HepG2 (cell line): ENCODE data around the gene SLC7A6OS. TPM values are rescaled to one million over a fixed set of nuclear protein-coding genes. Genes with fewer than 3 reads are reported as not detected.

Experiments used
- ARID2 ChIP-seq: sonication (generic); formaldehyde crosslinking; IDR thresholded peaks from 2 replicates; pipeline ENCODE4 v1.8.1; 2022; ENCODE audit warnings: mild to moderate bottlenecking, missing genetic modification reagents, borderline replicate concordance
- ATF7-NPFF ChIP-seq: sonication (generic); formaldehyde crosslinking; IDR thresholded peaks from 2 replicates; pipeline ENCODE4 v1.8.1; 2023; ENCODE audit warnings: mild to moderate bottlenecking, low read depth, missing genetic modification reagents, moderate library complexity
- GABPB1 ChIP-seq: IDR thresholded peaks from 2 replicates; pipeline ENCODE4 v1.6.1; 2016; ENCODE audit warnings: mild to moderate bottlenecking, missing genetic modification reagents, moderate library complexity, missing compliant biosample characterization
- HDAC6 ChIP-seq: fragments of 200-600 bp; sonication (generic); IDR thresholded peaks from 2 replicates; pipeline ENCODE4 v1.7.0; 2017; ENCODE audit warnings: mild to moderate bottlenecking, antibody characterized with exemption, low read length, low read depth
- IKZF5 ChIP-seq: IDR thresholded peaks from 2 replicates; pipeline ENCODE4 v1.6.1; 2018; ENCODE audit warnings: missing genetic modification reagents, mild to moderate bottlenecking, missing compliant biosample characterization
- KAT7 ChIP-seq: IDR thresholded peaks from 2 replicates; pipeline ENCODE4 v1.6.1; 2018; ENCODE audit warnings: borderline replicate concordance, missing compliant biosample characterization
- SIX1 ChIP-seq: sonication (generic); formaldehyde crosslinking; IDR thresholded peaks from 2 replicates; pipeline ENCODE4 v1.4.0; 2020; ENCODE audit warnings: missing genetic modification reagents, borderline replicate concordance
- SP1 ChIP-seq, 2 experiments: fragments of 450-650 bp in 1 of 2; sonication (generic) in 1 of 2; formaldehyde crosslinking in 1 of 2; IDR thresholded peaks; 2 replicates each; pipeline versions ENCODE4 v1.4.0 to v1.6.1; 2016 to 2020; ENCODE audit warnings: missing genetic modification reagents in 1 of 2
- ZFP82 ChIP-seq: sonication (generic); formaldehyde crosslinking; IDR thresholded peaks from 2 replicates; pipeline ENCODE4 v1.5.1; 2020; ENCODE audit warnings: mild to moderate bottlenecking, missing genetic modification reagents, borderline replicate concordance
- ZGPAT ChIP-seq: IDR thresholded peaks from 2 replicates; pipeline ENCODE4 v1.6.1; 2016; ENCODE audit warnings: mild to moderate bottlenecking
- ZMAT3 ChIP-seq: sonication (generic); formaldehyde crosslinking; conservative IDR thresholded peaks from 2 replicates; pipeline ENCODE4 v1.7.0; 2021; ENCODE audit warnings: missing genetic modification reagents
- ZNF264 ChIP-seq: sonication (generic); formaldehyde crosslinking; IDR thresholded peaks from 2 replicates; pipeline ENCODE4 v1.4.0; 2020; ENCODE audit warnings: missing genetic modification reagents
- ZNF580 ChIP-seq: IDR thresholded peaks from 2 replicates; pipeline ENCODE4 v1.6.1; 2016; ENCODE audit warnings: low read depth, borderline replicate concordance
- ZNF619 ChIP-seq: sonication (generic); formaldehyde crosslinking; IDR thresholded peaks from 2 replicates; pipeline ENCODE4 v1.4.0; 2020; ENCODE audit warnings: mild to moderate bottlenecking, missing genetic modification reagents
- ZNF841 ChIP-seq: sonication (generic); formaldehyde crosslinking; IDR thresholded peaks from 2 replicates; pipeline ENCODE4 v1.8.1; 2023; ENCODE audit warnings: missing genetic modification reagents, borderline replicate concordance
- polyA plus RNA-seq, 8 experiments: library from polyadenylated mRNA; depleted of rRNA in 3 of 8; stranded (reverse) in 7 of 8; unstranded in 1 of 8; fragments of >200 nt; fragmentation: Illumina TruSeq in 4 of 8; extraction: Trizol in 4 of 8; gene quantifications; 2 replicates each; pipeline versions ENCODE4 v1.2.1 to v1.2.3, GENCODE V29; 2011 to 2016; ENCODE audit warnings: low read depth in 4 of 8, missing spikeins in 1 of 8, mixed read lengths in 1 of 8; ENCODE audit not compliant: insufficient read depth in 1 of 8
- total RNA-seq, 5 experiments: library from RNA; depleted of rRNA; stranded (reverse); fragments of >200 nt; fragmentation: Illumina TruSeq; extraction: Trizol; gene quantifications; 2 replicates each; pipeline ENCODE4 v1.2.3, GENCODE V29; 2016; ENCODE audit warnings: low read depth in 1 of 5
- TF ChIP-seq, protein P1 (sequence below): sonication (generic); formaldehyde crosslinking; IDR thresholded peaks from 2 replicates; pipeline ENCODE4 v1.4.0; 2020; ENCODE audit warnings: missing genetic modification reagents, mild to moderate bottlenecking, borderline replicate concordance
- TF ChIP-seq, protein P2 (sequence below): sonication (generic); formaldehyde crosslinking; conservative IDR thresholded peaks from 2 replicates; pipeline ENCODE4 v1.8.1; 2023; ENCODE audit warnings: missing genetic modification reagents

Gene SLC7A6OS
- total and polyA plus RNA-seq, 2 of the 13 experiments (the other 11 are each of a cell fraction or from before 2014, with no cell fraction given), result 11.2 to 21.5 TPM

DNA sequence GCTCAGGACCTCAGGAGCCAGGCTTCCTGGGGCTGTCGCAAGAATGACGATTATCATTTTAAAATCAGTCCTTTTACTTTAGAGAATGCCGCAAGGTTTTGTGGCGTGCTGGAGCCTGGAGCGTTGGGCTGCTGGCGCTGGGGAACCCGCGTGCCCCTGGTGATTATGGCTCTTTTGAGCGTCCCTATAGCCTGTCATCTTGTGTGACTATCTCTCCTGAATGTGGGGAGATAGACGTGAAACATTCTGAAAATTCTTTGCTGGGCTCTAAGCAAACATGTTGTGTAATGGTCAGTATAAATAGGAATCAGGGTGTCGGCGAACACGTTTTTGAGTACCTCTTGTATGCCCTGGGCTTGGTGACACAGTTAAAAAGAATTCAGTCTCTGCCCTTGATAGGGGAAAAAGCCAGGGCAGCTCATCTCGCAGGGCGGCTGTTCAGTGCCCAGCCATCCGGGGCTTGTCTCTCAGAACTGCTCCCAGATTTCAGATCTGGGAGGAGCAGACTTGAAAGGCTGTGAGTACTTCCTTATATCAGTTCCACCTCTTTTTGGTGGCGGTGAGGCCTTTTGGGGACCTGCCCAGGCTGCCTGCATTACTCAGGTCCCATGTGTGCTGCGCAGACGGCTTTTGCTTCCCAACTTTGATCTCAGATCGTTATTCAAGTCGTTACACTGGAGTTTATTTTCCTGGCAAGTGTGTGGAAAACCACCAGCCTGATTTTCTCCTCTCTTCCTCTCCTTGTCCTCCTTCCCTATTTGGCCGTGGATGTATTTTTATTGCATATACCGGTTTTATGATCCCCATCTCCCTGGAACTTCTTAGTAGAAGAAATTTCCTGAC, 45.4 kb downstream of the SLC7A6OS start (continued):
- peak; percentile 84; the same call in 1 of the 2 replicates for TF ChIP-seq SIX1 (CRISPR knock-in tag)
- TF ChIP-seq, protein P1, sequence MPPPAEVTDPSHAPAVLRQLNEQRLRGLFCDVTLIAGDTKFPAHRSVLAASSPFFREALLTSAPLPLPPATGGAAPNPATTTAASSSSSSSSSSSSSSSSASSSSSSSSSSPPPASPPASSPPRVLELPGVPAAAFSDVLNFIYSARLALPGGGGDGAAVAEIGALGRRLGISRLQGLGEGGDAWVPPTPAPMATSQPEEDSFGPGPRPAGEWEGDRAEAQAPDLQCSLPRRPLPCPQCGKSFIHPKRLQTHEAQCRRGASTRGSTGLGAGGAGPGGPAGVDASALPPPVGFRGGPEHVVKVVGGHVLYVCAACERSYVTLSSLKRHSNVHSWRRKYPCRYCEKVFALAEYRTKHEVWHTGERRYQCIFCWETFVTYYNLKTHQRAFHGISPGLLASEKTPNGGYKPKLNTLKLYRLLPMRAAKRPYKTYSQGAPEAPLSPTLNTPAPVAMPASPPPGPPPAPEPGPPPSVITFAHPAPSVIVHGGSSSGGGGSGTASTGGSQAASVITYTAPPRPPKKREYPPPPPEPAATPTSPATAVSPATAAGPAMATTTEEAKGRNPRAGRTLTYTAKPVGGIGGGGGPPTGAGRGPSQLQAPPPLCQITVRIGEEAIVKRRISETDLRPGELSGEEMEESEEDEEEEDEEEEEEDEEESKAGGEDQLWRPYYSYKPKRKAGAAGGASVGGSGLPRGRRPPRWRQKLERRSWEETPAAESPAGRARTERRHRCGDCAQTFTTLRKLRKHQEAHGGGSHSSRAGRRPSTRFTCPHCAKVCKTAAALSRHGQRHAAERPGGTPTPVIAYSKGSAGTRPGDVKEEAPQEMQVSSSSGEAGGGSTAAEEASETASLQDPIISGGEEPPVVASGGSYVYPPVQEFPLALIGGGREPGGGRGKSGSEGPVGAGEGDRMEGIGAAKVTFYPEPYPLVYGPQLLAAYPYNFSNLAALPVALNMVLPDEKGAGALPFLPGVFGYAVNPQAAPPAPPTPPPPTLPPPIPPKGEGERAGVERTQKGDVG (CRISPR knock-in tag), result peak; percentile 78; the same call in 1 of the 2 replicates
- TF ChIP-seq ZMAT3 (CRISPR knock-in tag), result peak; percentile 28; the same call in 1 of the 2 replicates
- peak; percentile 56; the same call in 1 of the 2 replicates for TF ChIP-seq KAT7
- peak; percentile 87; the same call in 1 of the 2 replicates for TF ChIP-seq ZNF580 (CRISPR knock-in tag)
- no peak for TF ChIP-seq ARID2 (CRISPR knock-in tag)
- TF ChIP-seq SP1 (IDR thresholded peaks at IDR 0.05), result no peak
- TF ChIP-seq SP1 (CRISPR knock-in tag; IDR thresholded peaks at IDR 0.05), result 0 out of 2 replicates have a peak, but pooled peaks have one; percentile 23
- 0 out of 2 replicates have a peak, but pooled peaks have one; percentile 44 for TF ChIP-seq ATF7-NPFF
- TF ChIP-seq ZFP82 (CRISPR knock-in tag), result 0 out of 2 replicates have a peak, but pooled peaks have one; percentile 28
- TF ChIP-seq, protein P2, sequence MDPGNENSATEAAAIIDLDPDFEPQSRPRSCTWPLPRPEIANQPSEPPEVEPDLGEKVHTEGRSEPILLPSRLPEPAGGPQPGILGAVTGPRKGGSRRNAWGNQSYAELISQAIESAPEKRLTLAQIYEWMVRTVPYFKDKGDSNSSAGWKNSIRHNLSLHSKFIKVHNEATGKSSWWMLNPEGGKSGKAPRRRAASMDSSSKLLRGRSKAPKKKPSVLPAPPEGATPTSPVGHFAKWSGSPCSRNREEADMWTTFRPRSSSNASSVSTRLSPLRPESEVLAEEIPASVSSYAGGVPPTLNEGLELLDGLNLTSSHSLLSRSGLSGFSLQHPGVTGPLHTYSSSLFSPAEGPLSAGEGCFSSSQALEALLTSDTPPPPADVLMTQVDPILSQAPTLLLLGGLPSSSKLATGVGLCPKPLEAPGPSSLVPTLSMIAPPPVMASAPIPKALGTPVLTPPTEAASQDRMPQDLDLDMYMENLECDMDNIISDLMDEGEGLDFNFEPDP (CRISPR knock-in tag), result 0 out of 2 replicates have a peak, but pooled peaks have one; percentile 67
- no peak; the same call in 1 of the 2 replicates for TF ChIP-seq GABPB1
- TF ChIP-seq ZNF619 (CRISPR knock-in tag), result 0 out of 2 replicates have a peak, but pooled peaks have one; percentile 34
- peak; percentile 98 for TF ChIP-seq ZGPAT (CRISPR knock-in tag)
- no peak for TF ChIP-seq ZNF841 (CRISPR knock-in tag)
- no peak for TF ChIP-seq HDAC6
- TF ChIP-seq IKZF5, result peak; percentile 86
- TF ChIP-seq ZNF264, result peak; percentile 80
